Kidney glomerular epithelial cell (primary cell): Measurements from ENCODE around the gene JTB.
"Not testable (repeated sequence)": the region's sequence is repeated elsewhere in the genome, so short reads cannot be mapped to it uniquely, and the experiment has no call there.

Experiments used
- DNase-seq: peaks from one replicate; lab custom pipeline; 2025; lab: John Stamatoyannopoulos, UW

Gene JTB

DNA sequence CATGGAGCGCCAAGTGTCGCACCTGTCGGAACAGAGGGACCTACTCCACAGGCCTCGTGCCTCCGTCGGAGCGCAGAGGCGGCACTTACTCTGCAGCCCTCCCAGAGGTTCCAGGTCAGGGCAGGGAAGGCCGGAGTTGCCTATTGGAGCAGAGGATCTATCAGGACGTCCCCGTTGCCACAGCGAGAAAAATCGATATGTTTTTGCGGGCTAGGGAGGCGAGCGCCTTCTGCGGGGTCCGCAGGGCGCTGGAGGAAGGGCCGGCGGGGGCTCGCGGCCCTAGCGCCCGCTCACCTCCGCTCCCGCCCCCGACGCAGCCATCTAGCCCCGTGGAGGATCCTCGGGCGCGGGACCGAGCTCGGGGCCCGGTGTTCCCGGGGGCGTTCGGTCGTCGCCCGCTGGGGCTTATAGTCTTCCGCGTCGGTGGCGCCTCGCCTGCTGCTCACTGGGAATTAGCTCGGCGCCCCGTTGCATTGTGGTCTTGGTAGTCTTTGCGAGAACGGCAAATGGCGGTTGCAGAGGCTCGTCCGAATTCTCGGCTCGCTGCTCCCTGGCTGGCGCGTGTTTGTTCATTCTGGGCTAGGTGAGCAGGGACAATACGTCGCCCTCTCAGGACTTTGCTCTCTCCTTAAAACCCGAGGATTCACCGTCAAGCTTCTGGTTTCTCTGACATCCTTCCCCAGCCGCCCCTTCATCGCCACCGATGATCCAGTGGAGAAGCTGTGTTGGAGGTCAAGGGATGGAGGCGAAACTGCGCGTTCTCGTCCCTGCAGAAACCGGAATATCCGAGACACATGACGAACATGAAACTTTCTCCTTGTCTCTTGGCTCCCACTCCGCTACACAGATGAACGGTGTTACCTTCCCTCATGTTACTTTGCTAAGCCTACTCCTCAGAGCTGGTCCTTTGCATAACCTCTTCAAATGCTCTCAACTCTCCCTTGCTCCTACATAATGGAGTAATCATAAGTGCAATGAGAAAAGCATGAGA, at the start of gene JTB:
Gene JTB (minus strand): TSS at position 425 of the 991 bp plus-strand sequence. CDS start 422 bp downstream, at position 3.
- peak; percentile 57 for DNase-seq

DNA sequence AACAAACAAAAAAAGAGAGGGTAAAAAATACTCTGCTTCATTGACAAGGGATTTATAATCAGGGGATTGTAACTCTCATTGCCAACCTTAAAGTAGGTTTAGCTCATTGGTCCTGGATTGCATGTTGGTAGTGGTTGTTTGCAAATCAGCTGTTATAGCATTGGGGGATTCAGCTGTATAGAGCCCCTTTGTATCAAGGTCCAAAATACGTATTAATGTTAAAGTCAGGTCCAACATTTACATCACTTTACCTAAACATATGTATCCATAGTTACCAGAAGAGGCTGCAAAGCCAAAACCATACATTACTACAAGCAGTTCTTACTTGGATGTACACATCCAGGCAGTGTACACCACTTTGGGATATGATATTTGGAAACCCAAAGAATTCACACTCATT, 42.5 kb upstream of the JTB start:
- no peak for DNase-seq

DNA sequence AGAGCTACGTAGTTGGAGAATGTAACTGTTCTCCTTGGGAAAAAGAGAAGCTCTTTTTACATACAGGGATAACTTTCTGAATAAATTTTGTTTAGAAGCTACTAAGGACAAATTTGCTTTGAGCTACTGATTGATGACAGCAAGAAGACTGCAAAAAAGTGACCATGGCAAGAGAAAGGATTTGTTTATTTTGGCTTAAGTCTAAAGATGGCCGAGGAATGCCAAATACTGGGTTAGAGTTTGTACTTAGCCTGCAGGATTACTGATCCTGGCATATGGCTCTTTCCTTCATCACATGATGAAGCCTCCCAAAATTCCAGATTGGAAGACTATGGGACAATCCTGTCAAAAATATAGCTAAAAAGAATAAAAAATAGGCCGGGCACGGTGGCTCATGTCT, 41.8 kb upstream of the JTB start:
- no peak for DNase-seq

DNA sequence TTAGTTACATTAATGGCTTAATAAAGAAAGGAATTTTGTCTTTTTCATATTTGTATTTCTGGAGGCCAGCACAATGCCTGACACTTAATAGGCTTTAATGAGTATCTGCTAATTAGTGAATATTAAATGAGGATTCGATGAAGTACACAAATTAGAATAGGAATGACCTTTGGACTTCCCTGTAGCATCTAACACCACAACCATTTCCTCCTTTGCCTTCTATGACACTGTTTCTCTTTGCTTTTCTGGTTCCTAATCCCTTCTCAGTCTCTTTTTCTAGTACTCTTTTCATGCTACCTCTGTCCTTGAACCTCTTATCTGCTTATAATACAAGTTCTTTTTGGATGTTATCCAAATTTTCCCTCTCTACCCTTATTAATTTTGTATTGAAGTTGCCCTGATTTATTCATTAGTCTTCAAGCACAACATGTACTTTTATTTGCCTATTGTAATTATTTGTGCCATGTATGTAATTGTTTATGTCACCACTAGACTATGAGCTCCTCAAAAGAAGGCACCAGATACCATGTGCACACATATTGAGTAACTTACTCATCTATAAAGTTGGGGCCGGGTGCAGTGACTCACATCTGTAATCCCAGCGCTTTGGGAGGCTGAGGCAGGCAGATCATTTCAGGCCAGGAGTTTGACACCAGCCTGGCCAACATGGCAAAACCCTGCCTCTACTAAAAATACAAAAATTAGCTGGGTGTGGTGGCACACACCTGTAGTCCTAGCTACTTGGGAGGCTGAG, 36.9 kb upstream of the JTB start:
- no peak for DNase-seq

DNA sequence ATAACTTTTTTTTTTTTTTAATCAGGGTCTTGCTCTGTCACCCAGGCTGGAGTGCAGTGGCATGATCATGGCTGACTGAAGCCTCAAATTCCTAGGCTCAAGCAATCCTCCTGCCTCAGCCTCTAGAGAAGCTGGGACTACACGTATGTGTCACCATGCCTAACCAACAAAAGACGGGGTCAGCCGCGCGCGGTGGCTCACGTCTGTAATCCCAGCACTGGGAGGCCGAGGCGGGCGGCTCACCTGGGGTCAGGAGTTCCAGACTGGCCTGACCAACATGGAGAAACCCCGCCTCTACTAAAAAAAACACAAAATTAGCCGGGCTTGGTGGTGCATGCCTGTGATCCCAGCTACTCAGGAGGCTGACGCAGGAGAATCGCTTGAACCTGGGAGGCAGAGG, 35.1 kb upstream of the JTB start:
- DNase-seq, result not testable (repeated sequence)

DNA sequence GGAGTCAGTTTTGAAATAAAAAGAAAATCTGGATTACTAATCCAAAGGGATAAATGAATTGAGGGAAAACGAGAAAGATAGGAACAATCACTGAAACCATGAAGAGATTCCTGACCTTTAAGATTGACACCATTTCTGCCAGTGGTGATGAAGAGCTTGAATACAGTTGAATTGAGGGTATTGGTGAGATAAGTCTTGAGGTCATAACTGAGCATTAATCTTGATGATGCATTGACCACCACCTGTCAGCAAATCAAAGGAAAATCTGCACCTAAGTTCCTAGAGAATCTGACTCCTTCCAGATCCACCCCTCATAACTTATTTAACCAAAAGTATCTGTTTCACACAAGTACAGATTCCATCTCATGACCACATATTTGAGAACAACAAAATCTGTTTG, 34.7 kb upstream of the JTB start:
- DNase-seq, result no peak

DNA sequence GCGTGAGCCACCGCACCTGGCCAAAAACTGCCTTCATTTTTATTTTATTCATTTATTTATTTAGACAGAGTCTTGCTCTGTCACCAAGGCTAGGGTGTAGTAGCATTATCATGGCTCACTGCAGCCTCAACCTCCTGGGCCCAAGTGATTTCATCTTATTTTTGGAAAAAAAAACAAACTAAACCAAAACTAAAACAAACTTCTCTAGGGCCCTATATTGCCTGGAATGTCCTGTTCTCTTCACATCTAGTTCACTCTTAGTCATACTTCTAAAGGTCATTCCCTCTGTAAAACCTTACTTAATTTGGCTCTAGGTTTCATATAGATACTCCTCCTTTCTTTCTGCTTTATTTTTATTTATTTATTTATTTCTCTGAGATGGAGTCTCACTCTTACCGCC, 28.7 kb upstream of the JTB start:
- no peak for DNase-seq

DNA sequence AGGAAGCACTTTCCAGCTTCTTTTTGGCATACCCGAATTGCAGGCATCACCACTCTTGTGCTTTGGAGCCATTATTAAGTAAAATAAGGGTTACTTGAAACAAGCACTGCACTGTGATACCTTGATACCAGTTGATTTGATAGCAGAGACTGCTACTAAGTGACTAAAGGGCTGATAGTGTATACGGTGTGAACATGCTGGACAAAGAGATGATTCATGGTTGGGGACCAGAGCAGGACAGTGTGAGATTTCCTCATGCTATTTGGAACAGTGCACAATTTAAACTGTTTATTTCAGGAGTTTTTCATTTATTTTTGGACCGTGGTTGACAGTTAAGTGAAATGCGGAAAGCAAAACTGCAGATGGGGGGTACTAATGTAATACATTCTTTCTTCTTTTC, 22.9 kb upstream of the JTB start:
- DNase-seq, result no peak

DNA sequence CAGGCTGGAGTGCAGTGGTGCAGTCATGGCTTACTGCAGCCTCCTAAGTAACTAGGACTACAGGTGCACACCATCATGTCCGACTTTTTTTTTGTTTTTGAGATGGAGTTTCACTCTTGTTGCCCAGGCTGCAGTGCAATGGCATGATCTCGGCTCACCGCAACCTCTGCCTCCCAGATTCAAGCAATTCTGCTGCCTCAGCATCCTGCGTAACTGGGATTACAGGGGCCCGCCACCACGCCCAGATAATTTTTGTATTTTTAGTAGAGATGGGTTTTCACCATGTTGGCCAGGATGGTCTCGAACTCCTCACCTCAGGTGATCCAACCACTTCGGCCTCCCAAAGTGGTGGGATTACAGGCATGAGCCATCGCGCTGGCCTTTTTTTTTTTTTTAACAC, 19.4 kb upstream of the JTB start:
- not testable (repeated sequence) for DNase-seq

DNA sequence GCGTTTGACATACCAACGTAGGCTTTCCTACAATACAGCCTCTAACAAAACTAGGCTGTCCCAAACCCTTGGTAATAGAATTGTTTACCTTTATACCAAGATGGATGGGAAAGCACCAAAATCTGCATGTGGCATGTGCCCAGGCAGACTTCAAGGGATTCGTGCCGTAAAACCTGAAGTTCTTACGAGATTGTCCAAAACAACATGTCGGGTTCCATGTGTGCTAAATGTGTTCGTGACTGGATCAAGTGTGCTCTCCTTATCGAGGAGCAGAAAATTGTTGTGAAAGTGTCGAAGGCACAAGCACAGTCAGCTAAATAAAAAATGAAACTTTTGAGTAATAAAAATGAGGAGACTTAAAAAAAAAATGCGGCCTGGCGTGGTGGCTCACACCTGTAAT, 18.2 kb upstream of the JTB start:
- DNase-seq, result no peak

DNA sequence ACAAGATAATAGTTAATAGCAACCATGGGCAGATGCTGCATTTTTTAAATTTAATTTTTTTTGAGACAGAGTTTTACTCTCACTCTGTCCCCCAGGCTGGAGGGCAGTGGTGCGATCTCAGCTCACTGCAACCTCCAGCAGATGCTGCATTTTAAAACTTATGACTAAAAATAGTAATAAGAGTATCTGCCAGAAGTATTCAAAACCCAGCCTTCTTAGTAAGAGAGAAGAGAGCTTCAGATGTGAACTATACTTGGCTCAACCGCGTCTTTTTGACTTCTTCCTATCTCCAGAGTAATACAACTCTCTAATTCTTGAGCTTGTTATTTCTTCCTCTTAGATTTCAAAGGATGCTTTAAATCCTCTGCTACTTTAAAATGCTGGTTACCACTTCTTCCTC, 17.7 kb upstream of the JTB start:
- DNase-seq, result no peak

DNA sequence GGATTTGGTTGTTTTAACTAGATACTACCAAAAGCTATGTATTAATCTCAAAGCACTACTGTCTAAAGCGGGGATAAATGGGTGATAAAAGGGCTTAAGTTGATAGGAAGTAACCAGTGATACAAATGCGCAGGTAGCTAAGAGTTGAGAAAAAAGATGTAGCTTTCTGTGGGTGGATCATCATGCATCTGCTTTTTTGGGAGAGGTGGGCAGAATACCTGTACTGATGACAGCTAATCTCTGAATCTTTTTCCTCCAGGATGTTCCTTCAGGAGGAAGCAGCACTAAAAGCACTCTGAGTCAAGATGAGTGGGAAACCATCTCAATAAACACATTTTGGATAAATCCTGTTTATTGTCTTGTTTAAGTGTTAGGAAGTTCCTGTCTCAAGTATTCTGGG, 14.3 kb upstream of the JTB start:
- no peak for DNase-seq

DNA sequence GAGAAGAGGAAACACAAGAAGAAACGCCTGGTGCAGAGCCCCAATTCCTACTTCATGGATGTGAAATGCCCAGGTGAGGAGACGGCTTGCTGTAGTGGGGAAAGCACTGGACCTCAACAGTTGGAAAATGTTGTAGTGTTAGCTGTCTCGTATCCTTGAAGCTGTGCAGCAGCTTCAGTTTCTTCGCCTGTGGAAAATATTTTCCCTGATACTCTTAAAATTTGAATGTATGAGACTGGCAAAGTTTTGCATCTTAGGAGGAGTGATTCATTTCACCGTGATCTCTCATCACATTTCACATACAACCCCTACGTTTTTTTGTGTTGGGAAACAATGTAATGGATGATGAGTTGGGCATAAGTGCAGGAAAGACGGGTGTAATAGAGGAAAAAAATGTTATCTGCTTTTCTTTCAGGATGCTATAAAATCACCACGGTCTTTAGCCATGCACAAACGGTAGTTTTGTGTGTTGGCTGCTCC, 13.7 kb upstream of the JTB start:
- no peak for DNase-seq

DNA sequence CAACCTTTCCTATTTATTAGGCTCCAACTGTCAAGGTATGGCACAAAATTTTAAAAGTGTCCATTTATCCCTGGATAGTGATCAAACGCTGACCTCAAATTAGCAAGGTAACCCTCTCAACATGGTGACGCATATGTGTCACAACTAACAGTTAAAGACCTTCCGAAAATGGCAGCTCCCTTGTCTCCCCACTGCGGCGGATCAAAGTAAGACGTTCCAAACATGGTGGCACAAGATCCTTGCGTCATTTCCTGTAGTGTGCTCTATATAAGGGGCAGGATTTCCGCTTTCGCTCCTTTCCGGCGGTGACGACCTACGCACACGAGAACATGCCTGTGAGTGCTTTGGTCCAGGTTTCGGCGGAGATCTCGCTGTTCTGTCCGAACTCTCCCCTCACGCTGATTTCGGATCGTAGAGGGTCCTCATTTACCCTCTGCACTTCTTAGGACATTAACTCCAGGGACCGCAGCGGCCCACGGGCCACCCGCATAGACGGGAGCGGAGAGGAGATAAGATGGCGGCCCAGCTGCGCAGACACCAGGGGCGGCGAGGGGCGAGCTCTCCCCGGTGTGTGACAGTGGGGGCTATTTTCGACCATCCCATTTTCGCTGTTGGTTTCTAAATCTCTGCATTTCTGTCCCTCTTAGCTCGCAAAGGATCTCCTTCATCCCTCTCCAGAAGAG, 13.1 kb upstream of the JTB start, which contains the start of gene RPS27:
Gene RPS27 (plus strand): TSS at position 295 of the 683 bp plus-strand sequence. CDS start 35 bp downstream, at position 330.
- DNase-seq, result peak; percentile 96

DNA sequence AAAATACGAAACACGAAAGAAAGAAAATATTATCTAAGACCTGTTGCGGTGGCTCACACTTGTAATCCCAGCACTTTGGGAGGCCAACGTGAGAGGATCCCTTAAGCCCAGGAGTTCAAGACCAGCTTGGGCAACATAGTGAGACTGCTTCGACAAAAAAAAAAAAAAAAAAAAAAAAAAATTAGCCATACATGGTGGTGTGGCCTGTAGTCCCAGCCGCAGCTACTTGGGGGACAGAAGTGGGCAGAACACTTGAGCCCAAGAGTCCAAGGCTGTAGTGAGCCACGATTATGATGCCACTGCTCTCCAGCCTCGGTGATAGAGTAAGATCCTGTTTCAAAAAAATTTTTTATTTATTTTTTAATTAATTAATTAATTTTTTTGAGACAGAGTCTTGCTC, 10.1 kb upstream of the JTB start:
- DNase-seq, result no peak

DNA sequence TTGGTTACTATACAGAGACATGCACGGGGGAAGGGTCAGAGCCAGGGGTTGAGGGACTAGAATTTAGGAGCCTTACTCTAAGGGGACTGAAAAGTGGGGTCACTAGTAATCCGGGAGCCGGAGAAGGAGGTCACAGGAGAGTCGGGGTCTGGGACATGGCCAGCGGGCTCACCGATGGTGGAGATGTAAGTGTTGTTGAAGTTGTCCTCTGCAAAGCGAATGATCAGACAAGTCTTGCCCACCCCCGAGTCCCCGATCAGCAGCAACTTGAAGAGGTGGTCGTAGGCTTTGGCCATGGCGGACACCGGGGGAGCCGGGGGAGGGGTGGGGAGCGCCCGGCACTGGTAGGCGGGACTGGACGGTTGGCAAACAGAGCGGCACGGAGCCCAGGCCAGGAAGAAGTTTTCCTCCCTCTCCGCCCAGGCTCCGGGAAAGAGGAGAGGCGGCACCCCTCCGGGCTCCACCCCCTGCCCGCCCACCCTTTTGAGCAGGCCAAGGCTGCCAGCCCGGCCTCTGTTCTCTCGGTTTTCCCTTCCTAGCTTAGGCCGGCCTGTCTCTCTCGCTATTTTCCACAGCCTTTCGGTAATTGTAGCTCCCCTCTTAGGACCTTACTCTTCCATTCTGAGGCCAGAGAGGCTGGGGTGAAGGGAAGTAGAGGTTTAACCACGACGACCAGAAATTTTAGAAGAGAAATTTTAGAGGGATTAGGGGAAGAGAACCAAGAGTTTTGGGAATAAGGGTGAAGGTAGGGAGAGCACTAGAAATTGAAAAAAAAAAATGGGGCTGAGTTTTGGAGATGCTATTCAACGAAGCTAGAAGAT, 8.7 kb upstream of the JTB start, which contains the start of gene RAB13:
Gene RAB13 (minus strand): TSS at position 399 of the 821 bp plus-strand sequence. CDS start 103 bp downstream, at position 296.
- peak; percentile 93 for DNase-seq

DNA sequence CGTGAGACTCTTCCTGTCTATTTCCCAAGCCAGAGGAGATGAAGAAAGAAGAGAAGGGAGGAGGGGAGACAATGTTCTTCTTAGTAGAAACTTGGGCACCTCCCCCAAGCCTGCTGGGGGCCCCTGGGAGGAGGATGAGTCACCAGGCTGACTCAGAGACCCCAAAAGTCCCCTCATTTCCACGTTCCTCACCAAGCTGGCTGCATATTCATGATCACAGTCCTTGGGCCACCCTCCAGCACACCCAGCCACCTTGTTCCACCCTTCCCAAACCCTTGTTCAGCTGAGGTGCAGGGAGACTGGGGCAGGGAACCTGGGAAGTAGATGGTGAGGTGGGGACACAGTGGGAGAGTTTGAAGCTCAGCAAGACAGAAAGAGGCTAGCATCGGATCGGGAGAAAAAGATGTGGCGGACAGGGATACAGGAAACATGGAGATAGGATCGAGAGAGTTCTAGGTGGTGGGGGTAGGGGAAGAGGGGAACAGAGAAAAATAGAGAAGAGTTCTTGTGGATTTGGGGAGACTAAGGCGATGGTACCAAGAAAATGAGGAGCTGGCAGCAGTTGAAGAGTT, 8.0 kb upstream of the JTB start:
- peak; percentile 56 for DNase-seq

DNA sequence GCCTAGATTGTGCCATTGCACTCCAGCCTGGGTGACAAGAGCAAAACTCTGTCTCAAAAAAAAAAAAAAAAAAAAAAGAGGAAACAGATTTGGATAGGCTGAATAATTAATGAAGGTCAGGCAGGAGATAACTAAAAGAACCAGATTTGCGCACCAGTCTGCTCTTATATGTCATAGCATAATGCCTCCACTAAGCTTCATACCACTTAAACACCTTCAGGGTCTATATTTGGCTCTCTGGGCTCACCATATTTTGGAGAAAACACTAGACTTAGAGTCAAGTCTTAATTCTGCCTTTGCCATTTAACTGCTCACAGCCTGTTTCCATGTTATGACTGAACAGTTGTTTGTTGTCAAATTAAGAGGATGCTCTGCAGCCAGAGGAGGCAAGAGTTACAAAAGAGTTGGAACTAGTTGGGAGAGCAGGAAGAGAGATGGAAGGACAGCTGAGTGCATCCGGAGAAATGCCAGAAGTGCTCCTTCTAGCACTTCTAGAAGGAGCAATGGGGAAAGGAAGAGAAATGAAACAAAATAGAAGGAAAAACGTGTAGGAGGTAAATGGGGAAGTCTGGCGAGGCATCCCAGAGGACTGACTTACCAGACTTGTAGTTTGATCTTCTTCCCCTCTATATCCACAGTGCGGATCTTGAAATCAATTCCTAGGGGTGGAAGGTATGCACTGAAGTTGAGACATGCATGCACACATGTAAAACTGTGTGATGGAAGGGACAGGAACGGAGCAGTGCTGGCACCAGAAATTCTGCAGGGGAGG, 6.8 kb upstream of the JTB start:
- no peak for DNase-seq

DNA sequence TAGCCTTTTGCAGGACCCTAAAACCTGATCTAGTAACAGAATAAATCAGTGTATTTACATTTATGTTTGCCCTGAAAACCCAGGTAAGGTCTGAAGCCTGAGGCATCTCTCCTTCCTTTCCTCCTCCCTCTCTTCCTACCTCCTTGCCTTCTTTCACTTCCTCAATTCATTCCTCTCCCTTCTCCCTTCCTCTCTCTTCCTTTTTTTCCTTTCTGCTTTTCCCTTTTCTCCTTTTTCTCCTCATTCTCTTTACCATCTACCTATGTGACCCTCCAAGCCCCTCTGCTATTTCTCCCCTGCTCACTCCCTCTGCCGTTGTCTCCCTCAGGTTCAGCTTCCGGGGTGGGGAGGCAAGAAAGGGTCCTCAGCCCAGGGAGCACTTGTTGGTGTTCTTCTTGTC, 4.3 kb upstream of the JTB start:
- DNase-seq, result not testable (repeated sequence)

DNA sequence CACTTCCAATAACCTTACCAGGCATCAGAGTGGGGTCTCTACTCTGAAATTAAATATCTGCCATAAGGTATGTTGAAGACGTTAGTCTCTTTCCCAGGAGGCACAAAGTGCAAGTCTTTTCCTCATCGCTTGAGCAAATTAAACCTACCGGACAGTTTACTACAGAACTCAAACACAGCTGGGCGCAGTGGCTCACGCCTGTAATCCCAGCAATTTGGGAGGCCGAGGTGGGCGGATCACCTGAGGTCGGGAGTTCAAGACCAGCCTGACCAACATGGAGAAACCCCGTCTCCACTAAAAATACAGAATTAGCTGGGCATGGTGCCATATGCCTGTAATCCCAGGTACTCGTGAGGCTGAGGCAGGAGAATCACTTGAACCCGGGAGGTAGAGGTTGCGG, 1.6 kb upstream of the JTB start:
- not testable (repeated sequence) for DNase-seq
